Gastrocnemius medialis (tissue), 4 donors: ENCODE data around the gene INPP5A. TPM values are rescaled to one million over a fixed set of nuclear protein-coding genes. Genes with fewer than 3 reads are reported as not detected.

ENCODE experiments used
- ATAC-seq, 2 donors: fragments of 150-250 bp; one replicate each; pipeline ENCODE4 v1.9.1; 2016
- DNase-seq, 2 donors: peaks; one replicate each; pipeline ENCODE4 v3.0.0-alpha.2; 2019
- H3K27ac ChIP-seq, 4 donors: fragments of 200-600 bp; sonication (generic); 1 replicate in 1 of 4; 2 replicates in 3 of 4; pipeline ENCODE4 v1.5.1; 2016 to 2018; ENCODE audit warnings: mild to moderate bottlenecking in 2 of 4, moderate library complexity in 1 of 4
- H3K27me3 ChIP-seq, 3 donors: fragments of 200-600 bp; sonication (generic) in 2 of 3; 1 replicate in 1 of 3; 2 replicates in 2 of 3; pipeline versions ENCODE4 v1.5.1 to v1.6.0; 2016 to 2019; ENCODE audit warnings: mild to moderate bottlenecking in 1 of 3, moderate library complexity in 1 of 3
- H3K36me3 ChIP-seq, 2 donors: fragments of 200-600 bp; sonication (generic) in 1 of 2; one replicate each; pipeline ENCODE4 v1.5.1; 2017 to 2018
- H3K4me1 ChIP-seq, 2 donors: fragments of 200-600 bp; sonication (generic) in 1 of 2; one replicate each; pipeline ENCODE4 v1.5.1; 2016 to 2017; ENCODE audit warnings: mild to moderate bottlenecking in 2 of 2
- H3K4me3 ChIP-seq, 4 donors: fragments of 200-600 bp; sonication (generic) in 3 of 4; 1 replicate in 1 of 4; 2 replicates in 3 of 4; pipeline ENCODE4 v1.5.1; 2016 to 2019; ENCODE audit warnings: mild to moderate bottlenecking in 2 of 4
- H3K9me3 ChIP-seq, 3 donors: fragments of 200-600 bp; sonication (generic) in 2 of 3; 1 replicate in 1 of 3; 2 replicates in 2 of 3; pipeline ENCODE4 v1.5.1; 2016 to 2019
- POLR2A ChIP-seq, 2 donors: fragments of 450-650 bp; IDR thresholded peaks; one replicate each; pipeline ENCODE4 v1.6.1; 2017; ENCODE audit warnings: antibody characterized with exemption in 2 of 2, mild to moderate bottlenecking in 2 of 2, moderate library complexity in 2 of 2
- in situ Hi-C, 4 donors: fragments of 200-750 bp; cut with MboI; loops; one replicate each; pipeline versions ENCODE4 v1.15.0 to v1.8.0; 2017; ENCODE audit warnings: low sequenced_read_pairs in 4 of 4
- intact Hi-C: fragments of 100-400 bp; cut with DNase I; formaldehyde crosslinking; loops from one replicate; pipeline ENCODE4 v1.15.1; 2023; ENCODE audit warnings: low total_unique reads
- total RNA-seq, 4 donors: library from RNA; depleted of rRNA; stranded (reverse); fragments of >200 nt; gene quantifications; one replicate each; pipeline versions ENCODE4 v1.1.0 to v1.2.3, GENCODE V29; 2016
- TF ChIP-seq, protein P1 (sequence below), 5 experiments: fragments of 450-650 bp in 3 of 5; fragments of 200-600 bp in 2 of 5; sonication (generic) in 2 of 5; IDR thresholded peaks in 4 of 5; conservative IDR thresholded peaks in 1 of 5; 1 replicate in 4 of 5; 2 replicates in 1 of 5; pipeline ENCODE4 v1.5.1; 2016 to 2019; ENCODE audit warnings: antibody characterized with exemption in 5 of 5, mild to moderate bottlenecking in 3 of 5, moderate library complexity in 3 of 5

The INPP5A gene
- total RNA-seq, 4 donors from 2014 or later: 74.9 to 107 (median 92.4) TPM

DNA sequence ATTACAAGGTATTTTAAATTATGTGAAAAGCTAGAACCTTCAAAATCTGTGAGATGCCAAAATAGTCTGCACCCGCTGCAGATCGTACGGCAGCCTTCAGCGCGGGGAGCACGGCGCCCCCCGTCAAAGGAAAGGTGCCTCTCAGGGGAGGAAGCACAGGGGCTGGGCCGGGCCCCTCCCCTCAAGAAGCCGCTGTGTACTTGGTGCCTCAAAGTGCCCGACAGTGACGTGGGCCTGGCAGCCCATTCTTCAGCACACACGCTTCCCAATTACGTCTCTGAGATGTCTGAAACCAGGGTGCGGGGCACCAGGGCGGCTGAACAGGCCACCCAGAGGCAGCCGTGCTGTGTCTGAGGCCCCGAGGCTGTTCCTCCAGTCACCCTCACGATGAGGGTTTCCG, 116.1 kb downstream of the INPP5A start:
- in situ Hi-C loops (no loop called here), intact Hi-C loops (loop anchor here (5.0 to 10.0 kb wide), 2 partner anchors 71 to 134 kb away; partner anchors contain the start of gene NKX6-2)
- no peaks in the 10 kb centered on the region for H3K9me3 ChIP-seq
- H3K27ac ChIP-seq: no peak overlapping the region
- ATAC-seq (no peak), DNase-seq (no peak)
- TF ChIP-seq, protein P1, sequence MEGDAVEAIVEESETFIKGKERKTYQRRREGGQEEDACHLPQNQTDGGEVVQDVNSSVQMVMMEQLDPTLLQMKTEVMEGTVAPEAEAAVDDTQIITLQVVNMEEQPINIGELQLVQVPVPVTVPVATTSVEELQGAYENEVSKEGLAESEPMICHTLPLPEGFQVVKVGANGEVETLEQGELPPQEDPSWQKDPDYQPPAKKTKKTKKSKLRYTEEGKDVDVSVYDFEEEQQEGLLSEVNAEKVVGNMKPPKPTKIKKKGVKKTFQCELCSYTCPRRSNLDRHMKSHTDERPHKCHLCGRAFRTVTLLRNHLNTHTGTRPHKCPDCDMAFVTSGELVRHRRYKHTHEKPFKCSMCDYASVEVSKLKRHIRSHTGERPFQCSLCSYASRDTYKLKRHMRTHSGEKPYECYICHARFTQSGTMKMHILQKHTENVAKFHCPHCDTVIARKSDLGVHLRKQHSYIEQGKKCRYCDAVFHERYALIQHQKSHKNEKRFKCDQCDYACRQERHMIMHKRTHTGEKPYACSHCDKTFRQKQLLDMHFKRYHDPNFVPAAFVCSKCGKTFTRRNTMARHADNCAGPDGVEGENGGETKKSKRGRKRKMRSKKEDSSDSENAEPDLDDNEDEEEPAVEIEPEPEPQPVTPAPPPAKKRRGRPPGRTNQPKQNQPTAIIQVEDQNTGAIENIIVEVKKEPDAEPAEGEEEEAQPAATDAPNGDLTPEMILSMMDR (IDR thresholded peaks at IDR 0.05 in 4 of 5, conservative IDR thresholded peaks at IDR 0.05 in 1 of 5): no peak
- TF ChIP-seq POLR2A (IDR thresholded peaks at IDR 0.05): no peak
- peaks cover 0 to 10% of the 10 kb centered on the region in 2 donors for H3K36me3 ChIP-seq
- H3K4me3 ChIP-seq: no peak overlapping the region
- H3K27me3 ChIP-seq: no peaks in the 10 kb centered on the region
- H3K4me1 ChIP-seq: no peaks in the 10 kb centered on the region

DNA sequence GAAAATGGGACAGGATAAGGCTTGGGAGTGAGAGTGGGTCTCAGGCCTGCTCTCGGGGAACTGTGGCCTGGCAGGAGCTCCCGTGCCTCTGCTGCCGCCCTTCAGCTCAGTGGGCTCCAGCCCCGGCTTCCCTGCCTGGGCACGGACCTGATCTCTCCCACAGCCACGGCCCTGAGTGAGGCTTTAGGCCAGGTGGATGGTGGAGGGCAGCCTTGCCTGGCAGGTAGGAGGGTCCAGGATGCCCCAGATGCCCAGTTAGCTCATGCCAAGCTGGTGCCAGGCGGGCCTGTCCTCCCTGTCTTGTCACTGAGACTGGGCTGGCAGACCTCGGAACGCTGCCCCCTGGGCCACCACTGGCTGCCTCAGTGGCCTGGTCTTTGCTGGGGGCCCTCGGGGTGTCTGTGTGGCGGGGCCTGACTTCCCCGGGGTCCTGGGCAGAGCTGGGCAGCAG, 116.6 kb downstream of the INPP5A start:
- Histone ChIP-seq H3K9me3 (no peaks in the 10 kb centered on the region), H3K4me1 (no peaks in the 10 kb centered on the region), H3K27ac (no peak overlapping the region), H3K36me3 (peaks cover 0 to 14% of the 10 kb centered on the region in 2 donors), H3K4me3 (no peak overlapping the region), H3K27me3 (no peaks in the 10 kb centered on the region)
- DNase-seq (no peak), ATAC-seq (no peak)
- intact Hi-C loops: loop anchor here (5.0 to 10.0 kb wide), 2 partner anchors 71 to 133 kb away; partner anchors contain the start of gene NKX6-2
- TF ChIP-seq POLR2A (IDR thresholded peaks at IDR 0.05): no peak
- TF ChIP-seq, protein P1 (IDR thresholded peaks at IDR 0.05 in 4 of 5, conservative IDR thresholded peaks at IDR 0.05 in 1 of 5): no peak
- in situ Hi-C loops: no loop called here

DNA sequence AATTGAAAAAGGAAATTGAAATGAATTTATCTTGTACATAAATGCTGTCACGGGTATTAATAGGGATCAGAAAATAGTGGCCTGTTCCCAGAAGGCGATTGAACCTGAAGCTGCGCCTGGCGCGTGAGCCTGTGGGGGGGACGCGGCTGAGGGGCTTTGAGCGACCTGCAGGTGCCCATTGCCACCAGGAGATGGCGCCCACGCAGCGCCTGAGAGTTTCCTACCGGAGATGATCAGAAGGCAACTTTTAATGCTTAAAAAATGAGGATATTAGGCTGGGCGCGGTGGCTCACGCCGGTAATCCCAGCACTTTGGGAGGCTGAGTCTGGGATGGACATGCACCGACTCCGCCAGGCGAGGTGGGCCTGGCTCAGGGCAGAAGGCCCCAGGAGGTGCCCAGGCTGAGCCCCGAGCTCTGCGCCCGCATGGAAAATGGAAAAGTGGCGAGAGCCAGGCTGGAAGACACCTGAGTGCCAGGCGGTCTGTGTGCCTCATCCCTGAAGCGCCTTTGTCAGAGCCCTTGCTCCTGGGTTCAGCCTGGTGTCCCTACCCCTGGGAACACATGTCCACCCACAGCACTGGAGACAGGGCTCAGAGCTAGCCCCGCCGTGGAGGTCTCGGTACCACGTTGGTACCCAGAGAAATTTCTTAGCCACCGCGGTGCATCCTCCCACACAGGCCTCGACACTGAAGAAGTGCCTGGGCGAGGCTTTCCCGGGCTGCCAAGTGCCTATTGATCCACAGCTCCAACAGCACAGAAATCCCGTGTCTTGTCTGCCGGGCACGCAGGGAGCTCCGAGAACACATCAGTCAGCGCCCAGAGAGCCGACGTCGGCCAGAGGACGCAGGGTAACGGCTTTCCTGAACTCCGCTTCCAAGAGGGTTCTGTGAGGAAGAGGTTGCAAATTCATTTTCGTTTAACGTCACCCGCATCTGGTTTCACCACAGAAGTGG, 117.4 kb downstream of the INPP5A start:
- peak; percentile 32 to 68 for ATAC-seq
- H3K36me3 ChIP-seq: peaks cover 0 to 21% of the 10 kb centered on the region in 2 donors
- no peak for DNase-seq
- no peaks in the 10 kb centered on the region for H3K9me3 ChIP-seq
- in situ Hi-C loops: no loop called here
- H3K4me3 ChIP-seq: no peak overlapping the region
- TF ChIP-seq POLR2A (IDR thresholded peaks at IDR 0.05): no peak
- TF ChIP-seq, protein P1 (IDR thresholded peaks at IDR 0.05 in 4 of 5, conservative IDR thresholded peaks at IDR 0.05 in 1 of 5): peak; percentile 70 to 90 (median 87)
- H3K27ac ChIP-seq: no peak overlapping the region
- H3K4me1 ChIP-seq: no peaks in the 10 kb centered on the region
- intact Hi-C loops: loop anchor here (5.0 to 10.0 kb wide), 2 partner anchors 70 to 132 kb away; partner anchors contain the start of gene NKX6-2
- H3K27me3 ChIP-seq: no peaks in the 10 kb centered on the region

DNA sequence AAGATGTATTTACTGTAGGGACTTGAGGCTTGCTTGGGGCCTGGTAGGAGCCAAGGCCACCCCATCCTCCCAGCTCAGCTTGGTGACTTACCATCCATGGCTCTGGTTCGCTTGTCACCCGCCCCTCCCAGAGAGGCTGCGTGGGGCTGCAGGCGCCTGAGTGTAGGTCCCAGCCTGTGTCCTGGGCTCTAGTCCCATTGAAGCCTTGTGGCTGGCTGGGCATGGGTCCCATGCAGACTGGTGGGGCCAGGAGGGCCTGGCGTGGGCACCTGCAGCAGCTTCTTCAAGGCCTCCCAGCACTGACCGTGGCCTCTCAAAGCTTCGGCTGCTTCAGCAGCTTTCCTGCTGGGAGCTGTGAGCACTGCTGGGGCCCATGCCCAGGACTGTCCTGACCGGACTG, 118.1 kb downstream of the INPP5A start:
- no peak for TF ChIP-seq POLR2A (IDR thresholded peaks at IDR 0.05)
- TF ChIP-seq, protein P1 (IDR thresholded peaks at IDR 0.05 in 4 of 5, conservative IDR thresholded peaks at IDR 0.05 in 1 of 5): no peak
- no peak for ATAC-seq
- Histone ChIP-seq H3K4me3 (no peak overlapping the region), H3K27ac (no peak overlapping the region), H3K36me3 (peaks cover 0 to 21% of the 10 kb centered on the region in 2 donors), H3K27me3 (no peaks in the 10 kb centered on the region), H3K9me3 (no peaks in the 10 kb centered on the region), H3K4me1 (no peaks in the 10 kb centered on the region)
- in situ Hi-C loops (no loop called here), intact Hi-C loops (loop anchor here (10.0 kb wide), 1 partner anchor 69 kb away; no protein-coding TSS in a partner anchor)
- no peak for DNase-seq
